Neural cell (in vitro differentiated cells): Measurements from ENCODE around the gene MED13. TPM values are rescaled to one million over a fixed set of nuclear protein-coding genes. Genes with fewer than 3 reads are reported as not detected.

Source experiments
- H2AFZ ChIP-seq: fragments of 200-600, 300-800 bp; sonication (generic), shearing (Covaris generic); 2 replicates; pipeline ENCODE4 v1.6.0; 2014; ENCODE audit warnings: low read depth, mild to moderate bottlenecking, antibody characterized with exemption, low read length, moderate library complexity
- H3F3A ChIP-seq: fragments of 200-600 bp; shearing (Covaris generic); 2 replicates; pipeline ENCODE4 v1.6.1; 2016; ENCODE audit warnings: mild to moderate bottlenecking, moderate library complexity, mixed read lengths, antibody characterized with exemption, low read length; ENCODE audit not compliant: insufficient read depth, poor library complexity, severe bottlenecking
- H3K27ac ChIP-seq: fragments of 200-600, 300-800 bp; sonication (generic), shearing (Covaris generic); 2 replicates; pipeline ENCODE4 v1.5.1; 2014; ENCODE audit warnings: mild to moderate bottlenecking, low read length, moderate library complexity
- H3K27me3 ChIP-seq: fragments of 300-800, 200-600 bp; sonication (generic), shearing (Covaris generic); 2 replicates; pipeline ENCODE4 v1.6.0; 2014; ENCODE audit warnings: mild to moderate bottlenecking, low read depth, low read length, moderate library complexity; ENCODE audit not compliant: insufficient read depth
- H3K36me3 ChIP-seq: fragments of 300-800, 200-600 bp; sonication (generic), shearing (Covaris generic); 2 replicates; pipeline ENCODE4 v1.5.1; 2014; ENCODE audit warnings: mild to moderate bottlenecking, antibody characterized with exemption, low read length, moderate library complexity; ENCODE audit not compliant: insufficient read depth
- H3K4me2 ChIP-seq: fragments of 300-800, 200-600 bp; sonication (generic), shearing (Covaris generic); 2 replicates; pipeline ENCODE4 v1.6.0; 2014; ENCODE audit warnings: mild to moderate bottlenecking, low read length
- H3K4me3 ChIP-seq: fragments of 300-800, 200-600 bp; sonication (generic), shearing (Covaris generic); 2 replicates; pipeline ENCODE4 v1.5.1; 2014; ENCODE audit warnings: mild to moderate bottlenecking, low read length, moderate library complexity
- H3K79me2 ChIP-seq: fragments of 200-600 bp; shearing (Covaris generic); replicated peaks from 2 replicates; pipeline ENCODE4 v1.6.0; 2014; ENCODE audit warnings: mild to moderate bottlenecking, low read length, moderate library complexity; ENCODE audit not compliant: insufficient read depth
- H3K9ac ChIP-seq: fragments of 300-800, 200-600 bp; sonication (generic), shearing (Covaris generic); 2 replicates; pipeline ENCODE4 v1.6.1; 2016; ENCODE audit warnings: mild to moderate bottlenecking, low read length, mixed read lengths
- H3K9me2 ChIP-seq: fragments of 200-600 bp; shearing (Covaris generic); 2 replicates; pipeline ENCODE4 v1.6.1; 2016; ENCODE audit warnings: mild to moderate bottlenecking, low read length, mixed read lengths; ENCODE audit not compliant: insufficient read depth
- H3K9me3 ChIP-seq: fragments of 200-600, 300-800 bp; sonication (generic), shearing (Covaris generic); 2 replicates; pipeline ENCODE4 v1.6.1; 2016; ENCODE audit warnings: mild to moderate bottlenecking, mixed run types, low read length, moderate library complexity, mixed read lengths
- H4K20me1 ChIP-seq: fragments of 200-600 bp; shearing (Covaris generic); 2 replicates; pipeline ENCODE4 v1.6.1; 2016; ENCODE audit warnings: mild to moderate bottlenecking, mixed run types; ENCODE audit not compliant: insufficient read depth
- EP300 ChIP-seq: fragments of 450-650 bp; conservative IDR thresholded peaks from 2 replicates; pipeline ENCODE4 v1.6.1; 2014; ENCODE audit warnings: antibody characterized with exemption, mild to moderate bottlenecking, moderate library complexity; ENCODE audit not compliant: poor library complexity, severe bottlenecking
- EZH2 ChIP-seq: fragments of 200-600, 300-800 bp; shearing (Covaris generic), sonication (generic); IDR thresholded peaks from 2 replicates; pipeline ENCODE4 v1.6.1; 2014; ENCODE audit warnings: antibody characterized with exemption, low read length, borderline replicate concordance, mild to moderate bottlenecking; ENCODE audit not compliant: insufficient read depth, poor library complexity, severe bottlenecking
- MXI1 ChIP-seq: fragments of 450-650 bp; conservative IDR thresholded peaks from 2 replicates; pipeline ENCODE4 v1.6.1; 2014; ENCODE audit warnings: antibody characterized with exemption, mild to moderate bottlenecking; ENCODE audit not compliant: poor library complexity, severe bottlenecking
- POLR2AphosphoS5 ChIP-seq: IDR thresholded peaks from 2 replicates; pipeline ENCODE4 v1.6.1; 2012
- RAD21 ChIP-seq: fragments of 450-650 bp; conservative IDR thresholded peaks from 2 replicates; pipeline ENCODE4 v1.6.1; 2014; ENCODE audit warnings: antibody characterized with exemption, mild to moderate bottlenecking, moderate library complexity
- SMC3 ChIP-seq: fragments of 450-650 bp; conservative IDR thresholded peaks from 2 replicates; pipeline ENCODE4 v1.6.1; 2014; ENCODE audit warnings: antibody characterized with exemption, mild to moderate bottlenecking, moderate library complexity; ENCODE audit not compliant: poor library complexity
- TAF1 ChIP-seq: IDR thresholded peaks from 2 replicates; pipeline ENCODE4 v1.6.1; 2012; ENCODE audit warnings: low read depth
- polyA plus RNA-seq: library from polyadenylated mRNA; depleted of rRNA; stranded (reverse); fragments of >200 nt; gene quantifications from 2 replicates; pipeline ENCODE4 v1.2.3, GENCODE V29; 2014
- TF ChIP-seq, protein P1 (sequence below): fragments of 450-650 bp; IDR thresholded peaks from 2 replicates; pipeline ENCODE4 v1.5.1; 2014; ENCODE audit warnings: antibody characterized with exemption, mild to moderate bottlenecking, moderate library complexity; ENCODE audit not compliant: poor library complexity, severe bottlenecking
- TF ChIP-seq, protein P2 (sequence below): IDR thresholded peaks from 2 replicates; pipeline ENCODE4 v1.6.1; 2012; ENCODE audit warnings: borderline replicate concordance

MED13 gene
- polyA plus RNA-seq, 1 donor from 2014 or later = 22.6 TPM

DNA sequence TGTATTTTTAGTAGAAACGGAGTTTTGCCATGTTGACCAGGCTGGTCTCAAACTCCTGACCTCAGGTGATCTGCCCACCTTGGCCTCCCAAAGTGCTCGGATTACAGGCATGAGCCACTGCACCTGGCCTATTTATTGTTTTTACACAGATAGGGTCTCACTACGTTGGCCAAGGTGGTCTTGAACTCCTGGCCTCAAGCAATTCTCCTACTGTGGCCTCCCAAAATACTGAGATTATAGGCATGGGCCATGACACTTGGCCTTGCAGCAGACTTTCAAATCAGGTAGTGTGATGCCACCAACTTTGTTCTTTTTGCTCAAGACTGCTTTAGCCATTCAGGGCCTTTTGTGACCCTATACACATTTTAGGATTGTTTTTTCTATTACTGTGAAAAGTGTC lies 75.6 kb downstream of the MED13 start:
- H4K20me1 ChIP-seq = no peaks in the 10 kb centered on the region
- peaks cover 5% of the 10 kb centered on the region for H3K36me3 ChIP-seq
- no peaks in the 10 kb centered on the region for H3K9me3 ChIP-seq
- H3K9ac ChIP-seq = no peak overlapping the region
- no peaks in the 10 kb centered on the region for H3K27me3 ChIP-seq
- H2AFZ ChIP-seq = no peak overlapping the region
- H3F3A ChIP-seq = no peaks in the 10 kb centered on the region
- H3K4me2 ChIP-seq = no peak overlapping the region
- TF ChIP-seq MXI1 = no peak
- TF ChIP-seq, protein P1, sequence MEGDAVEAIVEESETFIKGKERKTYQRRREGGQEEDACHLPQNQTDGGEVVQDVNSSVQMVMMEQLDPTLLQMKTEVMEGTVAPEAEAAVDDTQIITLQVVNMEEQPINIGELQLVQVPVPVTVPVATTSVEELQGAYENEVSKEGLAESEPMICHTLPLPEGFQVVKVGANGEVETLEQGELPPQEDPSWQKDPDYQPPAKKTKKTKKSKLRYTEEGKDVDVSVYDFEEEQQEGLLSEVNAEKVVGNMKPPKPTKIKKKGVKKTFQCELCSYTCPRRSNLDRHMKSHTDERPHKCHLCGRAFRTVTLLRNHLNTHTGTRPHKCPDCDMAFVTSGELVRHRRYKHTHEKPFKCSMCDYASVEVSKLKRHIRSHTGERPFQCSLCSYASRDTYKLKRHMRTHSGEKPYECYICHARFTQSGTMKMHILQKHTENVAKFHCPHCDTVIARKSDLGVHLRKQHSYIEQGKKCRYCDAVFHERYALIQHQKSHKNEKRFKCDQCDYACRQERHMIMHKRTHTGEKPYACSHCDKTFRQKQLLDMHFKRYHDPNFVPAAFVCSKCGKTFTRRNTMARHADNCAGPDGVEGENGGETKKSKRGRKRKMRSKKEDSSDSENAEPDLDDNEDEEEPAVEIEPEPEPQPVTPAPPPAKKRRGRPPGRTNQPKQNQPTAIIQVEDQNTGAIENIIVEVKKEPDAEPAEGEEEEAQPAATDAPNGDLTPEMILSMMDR = no peak
- TF ChIP-seq EZH2 = no peak
- no peak for TF ChIP-seq TAF1
- TF ChIP-seq, protein P2, sequence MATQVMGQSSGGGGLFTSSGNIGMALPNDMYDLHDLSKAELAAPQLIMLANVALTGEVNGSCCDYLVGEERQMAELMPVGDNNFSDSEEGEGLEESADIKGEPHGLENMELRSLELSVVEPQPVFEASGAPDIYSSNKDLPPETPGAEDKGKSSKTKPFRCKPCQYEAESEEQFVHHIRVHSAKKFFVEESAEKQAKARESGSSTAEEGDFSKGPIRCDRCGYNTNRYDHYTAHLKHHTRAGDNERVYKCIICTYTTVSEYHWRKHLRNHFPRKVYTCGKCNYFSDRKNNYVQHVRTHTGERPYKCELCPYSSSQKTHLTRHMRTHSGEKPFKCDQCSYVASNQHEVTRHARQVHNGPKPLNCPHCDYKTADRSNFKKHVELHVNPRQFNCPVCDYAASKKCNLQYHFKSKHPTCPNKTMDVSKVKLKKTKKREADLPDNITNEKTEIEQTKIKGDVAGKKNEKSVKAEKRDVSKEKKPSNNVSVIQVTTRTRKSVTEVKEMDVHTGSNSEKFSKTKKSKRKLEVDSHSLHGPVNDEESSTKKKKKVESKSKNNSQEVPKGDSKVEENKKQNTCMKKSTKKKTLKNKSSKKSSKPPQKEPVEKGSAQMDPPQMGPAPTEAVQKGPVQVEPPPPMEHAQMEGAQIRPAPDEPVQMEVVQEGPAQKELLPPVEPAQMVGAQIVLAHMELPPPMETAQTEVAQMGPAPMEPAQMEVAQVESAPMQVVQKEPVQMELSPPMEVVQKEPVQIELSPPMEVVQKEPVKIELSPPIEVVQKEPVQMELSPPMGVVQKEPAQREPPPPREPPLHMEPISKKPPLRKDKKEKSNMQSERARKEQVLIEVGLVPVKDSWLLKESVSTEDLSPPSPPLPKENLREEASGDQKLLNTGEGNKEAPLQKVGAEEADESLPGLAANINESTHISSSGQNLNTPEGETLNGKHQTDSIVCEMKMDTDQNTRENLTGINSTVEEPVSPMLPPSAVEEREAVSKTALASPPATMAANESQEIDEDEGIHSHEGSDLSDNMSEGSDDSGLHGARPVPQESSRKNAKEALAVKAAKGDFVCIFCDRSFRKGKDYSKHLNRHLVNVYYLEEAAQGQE = no peak
- TF ChIP-seq RAD21 = no peak
- no peak for TF ChIP-seq SMC3
- no peak for TF ChIP-seq EP300
- TF ChIP-seq POLR2AphosphoS5 = no peak
- no peaks in the 10 kb centered on the region for H3K9me2 ChIP-seq
- no peak overlapping the region for H3K4me3 ChIP-seq
- H3K79me2 ChIP-seq = no peaks in the 10 kb centered on the region
- no peak overlapping the region for H3K27ac ChIP-seq

DNA sequence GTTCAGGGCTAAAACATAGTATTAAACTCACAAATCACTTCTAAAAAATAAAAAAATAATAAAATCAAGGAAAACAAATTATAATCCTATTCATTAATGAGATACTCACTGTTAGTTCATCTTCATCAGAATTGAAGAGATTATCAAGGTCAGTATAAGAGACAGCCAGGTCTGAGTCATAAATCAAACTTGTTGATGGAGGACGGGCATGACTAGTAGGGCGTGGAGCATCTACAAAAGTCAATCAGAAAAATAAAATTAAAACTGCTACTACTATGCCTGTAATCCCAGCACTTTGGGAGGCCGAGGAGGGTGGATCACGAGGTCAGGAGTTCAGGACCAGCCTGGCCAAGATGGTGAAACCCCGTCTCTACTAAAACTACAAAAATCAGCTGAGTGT lies 78.2 kb downstream of the MED13 start:
- H3K9me3 ChIP-seq = no peaks in the 10 kb centered on the region
- no peak for TF ChIP-seq MXI1
- no peak for TF ChIP-seq POLR2AphosphoS5
- TF ChIP-seq RAD21 = no peak
- TF ChIP-seq, protein P2 = no peak
- TF ChIP-seq EZH2 = no peak
- TF ChIP-seq TAF1 = no peak
- TF ChIP-seq SMC3 = no peak
- TF ChIP-seq, protein P1 = no peak
- no peak for TF ChIP-seq EP300
- H4K20me1 ChIP-seq = no peaks in the 10 kb centered on the region
- no peak overlapping the region for H2AFZ ChIP-seq
- H3K4me3 ChIP-seq = no peak overlapping the region
- no peaks in the 10 kb centered on the region for H3K79me2 ChIP-seq
- H3K4me2 ChIP-seq = no peak overlapping the region
- no peaks in the 10 kb centered on the region for H3K9me2 ChIP-seq
- H3K9ac ChIP-seq = no peak overlapping the region
- peaks cover 5% of the 10 kb centered on the region for H3K36me3 ChIP-seq
- H3F3A ChIP-seq = no peaks in the 10 kb centered on the region
- H3K27me3 ChIP-seq = no peaks in the 10 kb centered on the region
- H3K27ac ChIP-seq = no peak overlapping the region
